ENCODE data around the gene HOXC5.

HOXC5 gene

GRCh38 chr12:54019924-54020590 lies 12.8 kb upstream of the HOXC5 start:
- DNase-seq (ENCODE audit: low spot score) = no peak

- DNase-seq (ENCODE audit: low spot score) = no peak
Measured at GRCh38 chr12:54020591-54021405, 12.1 kb upstream of the HOXC5 start.

- no peak for DNase-seq (ENCODE audit: low spot score)
Measured at GRCh38 chr12:54021432-54022013, 11.3 kb upstream of the HOXC5 start.

- no peak for DNase-seq (ENCODE audit: low spot score)
Measured at GRCh38 chr12:54022960-54023884, 9.6 kb upstream of the HOXC5 start.

- DNase-seq (ENCODE audit: low spot score) = no peak
Measured at GRCh38 chr12:54024127-54024526, 8.7 kb upstream of the HOXC5 start.

- DNase-seq (ENCODE audit: low spot score) = no peak
Measured at GRCh38 chr12:54024581-54025305, 8.1 kb upstream of the HOXC5 start.

GRCh38 chr12:54025499-54026405 lies 7.1 kb upstream of the HOXC5 start:
- no peak for DNase-seq (ENCODE audit: low spot score)

- no peak for DNase-seq (ENCODE audit: low spot score)
Measured at GRCh38 chr12:54026640-54027441, 6.0 kb upstream of the HOXC5 start.

GRCh38 chr12:54027442-54027786 lies 5.4 kb upstream of the HOXC5 start:
- DNase-seq (ENCODE audit: low spot score) = no peak

GRCh38 chr12:54028314-54029201 lies 4.3 kb upstream of the HOXC5 start, which contains the start of gene HOXC6:
Gene HOXC6 (plus strand): TSS chr12:54028440. CDS start chr12:54028522, 82 bp downstream.
- no peak for DNase-seq (ENCODE audit: low spot score)

- DNase-seq (ENCODE audit: low spot score) = no peak
Measured at GRCh38 chr12:54029529-54030441, 3.1 kb upstream of the HOXC5 start.

GRCh38 chr12:54030442-54030801 lies 2.4 kb upstream of the HOXC5 start:
- no peak for DNase-seq (ENCODE audit: low spot score)

- DNase-seq (ENCODE audit: low spot score) = no peak
Measured at GRCh38 chr12:54030889-54031471, 1.9 kb upstream of the HOXC5 start.

- DNase-seq (ENCODE audit: low spot score) = no peak
Measured at GRCh38 chr12:54031480-54031879, 1.4 kb upstream of the HOXC5 start.

- no peak for DNase-seq (ENCODE audit: low spot score)
Measured at GRCh38 chr12:54032086-54032619, 697 bp upstream of the HOXC5 start.

GRCh38 chr12:54033106-54033979 lies 493 bp downstream of the HOXC5 start:
- no peak for DNase-seq (ENCODE audit: low spot score)
